KOPT-K1 (cell line): ENCODE measurements around the gene PXDN.

Source experiments
- H3K27ac ChIP-seq: fragments of 200-600 bp; sonication (generic); 2 replicates; pipeline ENCODE4 v1.5.1; 2016; ENCODE audit warnings: antibody characterized with exemption, mild to moderate bottlenecking, low read depth, low read length; ENCODE audit not compliant: poor library complexity, severe bottlenecking
- H3K36me3 ChIP-seq: fragments of 200-600 bp; sonication (generic); 2 replicates; pipeline ENCODE4 v1.5.1; 2017; ENCODE audit warnings: antibody characterized with exemption, mild to moderate bottlenecking, low read length, moderate library complexity; ENCODE audit not compliant: insufficient read depth
- H3K9me3 ChIP-seq: fragments of 200-600 bp; sonication (generic); 2 replicates; pipeline ENCODE4 v1.5.1; 2017; ENCODE audit warnings: antibody characterized with exemption, low read length, mild to moderate bottlenecking; ENCODE audit not compliant: insufficient read depth, poor library complexity, severe bottlenecking

The PXDN gene

GRCh38 chr2:1751767-1752725 lies 7.7 kb upstream of the PXDN start:
- Histone ChIP-seq H3K27ac (no peak overlapping the region), H3K36me3 (peaks cover 14% of the 10 kb centered on the region; the same call in 1 of the 2 replicates), H3K9me3 (no peaks in the 10 kb centered on the region)

GRCh38 chr2:1750933-1751766 lies 6.8 kb upstream of the PXDN start:
- peak overlapping the region; percentile 14 for H3K27ac ChIP-seq
- no peaks in the 10 kb centered on the region for H3K9me3 ChIP-seq
- peaks cover 11% of the 10 kb centered on the region; the same call in 1 of the 2 replicates for H3K36me3 ChIP-seq

GRCh38 chr2:1750270-1750932 lies 6.1 kb upstream of the PXDN start:
- Histone ChIP-seq H3K27ac (no peak overlapping the region), H3K9me3 (no peaks in the 10 kb centered on the region), H3K36me3 (0 out of 2 replicates have a peak, but pooled peaks cover 3% of the 10 kb centered on the region)

GRCh38 chr2:1749489-1750119 lies 5.3 kb upstream of the PXDN start:
- Histone ChIP-seq H3K9me3 (no peaks in the 10 kb centered on the region), H3K27ac (no peak overlapping the region)

DNA sequence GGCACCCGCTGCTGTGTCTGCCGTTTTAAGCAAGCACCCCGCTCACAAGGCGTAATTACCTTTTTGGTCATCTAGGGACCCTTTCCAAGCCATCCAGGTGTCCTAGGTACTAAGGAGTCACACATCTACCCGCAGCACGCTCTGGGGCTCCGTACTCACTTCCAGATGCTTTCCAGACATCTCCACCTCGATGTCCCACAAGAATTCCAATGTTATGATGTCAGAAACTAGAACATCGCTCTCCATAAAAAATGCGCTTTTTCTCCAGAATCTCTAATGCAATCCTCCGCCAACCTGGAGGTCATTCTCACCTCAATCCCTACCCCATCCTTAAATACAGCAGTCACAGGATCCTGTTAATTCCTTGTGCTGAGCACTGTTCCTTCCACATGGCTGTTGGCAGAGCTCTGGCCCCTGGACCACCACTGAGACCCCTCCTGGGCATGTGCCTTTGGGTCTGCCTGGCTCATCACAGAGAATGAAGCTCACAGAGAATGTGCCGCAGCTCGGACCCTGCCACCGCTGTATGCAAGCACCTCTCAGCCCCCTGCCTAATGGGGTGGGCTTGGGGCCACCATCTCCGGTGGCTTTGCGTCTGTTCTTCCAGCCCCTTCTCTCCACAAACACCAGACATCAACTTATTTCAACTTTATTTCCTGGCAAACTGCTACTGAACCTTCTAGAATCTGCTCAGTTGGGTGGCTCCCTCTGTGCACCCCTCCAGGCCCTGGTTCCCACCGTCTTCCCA lies 4.6 kb upstream of the PXDN start:
- no peaks in the 10 kb centered on the region for H3K36me3 ChIP-seq
- no peak overlapping the region for H3K27ac ChIP-seq
- no peaks in the 10 kb centered on the region for H3K9me3 ChIP-seq

More at GRCh38 chr2:1749489-1750119, 5.3 kb upstream of the PXDN start:
- no peaks in the 10 kb centered on the region for H3K36me3 ChIP-seq

DNA sequence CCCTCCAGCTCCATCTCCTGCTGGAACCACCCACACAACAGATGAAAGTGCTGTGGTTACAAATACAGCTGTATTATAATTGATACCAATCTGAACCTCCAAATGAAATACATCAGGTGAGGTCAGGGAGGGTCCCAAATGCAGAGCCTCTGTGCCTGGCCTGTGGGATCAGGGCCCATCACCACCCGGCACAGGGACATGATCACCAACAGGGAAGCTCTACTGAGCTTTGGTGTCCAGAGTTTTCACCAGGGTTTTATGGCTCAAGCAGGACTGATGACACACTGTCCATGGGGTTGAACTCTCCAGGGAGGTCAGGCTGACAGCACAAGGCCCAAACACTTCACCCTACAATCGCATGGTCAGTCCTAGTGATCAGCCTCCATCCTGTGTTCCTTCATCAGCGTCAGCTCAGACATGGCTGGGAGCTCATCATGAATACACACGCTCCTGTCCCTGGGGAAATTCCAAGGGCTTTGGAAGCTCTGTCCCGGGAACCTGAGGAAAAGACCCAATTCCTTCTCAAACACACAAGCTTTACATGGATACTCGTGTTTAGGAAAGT lies 3.9 kb upstream of the PXDN start:
- Histone ChIP-seq H3K36me3 (no peaks in the 10 kb centered on the region), H3K27ac (no peak overlapping the region), H3K9me3 (no peaks in the 10 kb centered on the region)

DNA sequence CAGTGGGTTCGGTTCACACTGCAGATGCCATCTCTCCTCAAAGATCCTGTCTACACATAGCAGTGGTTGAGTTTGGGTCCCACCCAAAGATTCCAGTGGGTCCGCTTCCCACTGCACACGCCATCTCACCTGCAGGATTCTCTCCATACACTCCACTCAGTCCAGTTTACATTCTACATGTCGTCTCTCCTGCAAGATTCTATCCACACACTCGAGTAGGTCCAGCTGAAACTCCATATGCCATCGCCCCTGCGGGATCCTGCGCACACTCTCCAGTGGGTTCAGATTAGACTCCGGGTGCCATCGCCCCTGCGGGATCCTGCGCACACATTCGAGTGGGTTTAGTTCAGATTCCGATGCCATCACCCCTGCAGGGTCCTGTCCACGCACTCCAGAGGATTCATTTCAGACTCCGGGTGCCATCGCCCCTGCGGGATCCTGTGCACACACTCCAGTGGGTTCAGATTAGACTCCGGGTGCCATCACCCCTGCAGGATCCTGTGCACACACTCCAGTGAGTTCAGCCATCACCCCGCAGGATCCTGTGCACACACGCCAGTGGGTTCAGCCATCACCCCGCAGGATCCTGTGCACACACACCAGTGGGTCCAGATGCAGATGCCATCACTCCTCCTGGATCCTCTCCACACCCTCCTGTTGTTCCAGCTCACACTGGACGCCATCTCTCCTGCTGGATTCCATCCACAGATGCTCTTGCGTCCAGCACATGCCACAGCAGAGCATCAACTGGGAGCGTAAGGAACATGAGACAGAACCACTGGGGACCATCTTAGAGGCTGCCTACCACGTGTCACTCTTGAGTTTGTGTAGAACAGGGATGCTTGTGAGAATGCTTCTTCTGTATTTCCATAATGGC lies 3.0 kb upstream of the PXDN start:
- H3K36me3 ChIP-seq: no peaks in the 10 kb centered on the region
- H3K9me3 ChIP-seq: no peaks in the 10 kb centered on the region
- H3K27ac ChIP-seq: no peak overlapping the region

- Histone ChIP-seq H3K9me3 (no peaks in the 10 kb centered on the region), H3K27ac (no peak overlapping the region), H3K36me3 (no peaks in the 10 kb centered on the region)
Measured at GRCh38 chr2:1746174-1747064, 2.1 kb upstream of the PXDN start.

DNA sequence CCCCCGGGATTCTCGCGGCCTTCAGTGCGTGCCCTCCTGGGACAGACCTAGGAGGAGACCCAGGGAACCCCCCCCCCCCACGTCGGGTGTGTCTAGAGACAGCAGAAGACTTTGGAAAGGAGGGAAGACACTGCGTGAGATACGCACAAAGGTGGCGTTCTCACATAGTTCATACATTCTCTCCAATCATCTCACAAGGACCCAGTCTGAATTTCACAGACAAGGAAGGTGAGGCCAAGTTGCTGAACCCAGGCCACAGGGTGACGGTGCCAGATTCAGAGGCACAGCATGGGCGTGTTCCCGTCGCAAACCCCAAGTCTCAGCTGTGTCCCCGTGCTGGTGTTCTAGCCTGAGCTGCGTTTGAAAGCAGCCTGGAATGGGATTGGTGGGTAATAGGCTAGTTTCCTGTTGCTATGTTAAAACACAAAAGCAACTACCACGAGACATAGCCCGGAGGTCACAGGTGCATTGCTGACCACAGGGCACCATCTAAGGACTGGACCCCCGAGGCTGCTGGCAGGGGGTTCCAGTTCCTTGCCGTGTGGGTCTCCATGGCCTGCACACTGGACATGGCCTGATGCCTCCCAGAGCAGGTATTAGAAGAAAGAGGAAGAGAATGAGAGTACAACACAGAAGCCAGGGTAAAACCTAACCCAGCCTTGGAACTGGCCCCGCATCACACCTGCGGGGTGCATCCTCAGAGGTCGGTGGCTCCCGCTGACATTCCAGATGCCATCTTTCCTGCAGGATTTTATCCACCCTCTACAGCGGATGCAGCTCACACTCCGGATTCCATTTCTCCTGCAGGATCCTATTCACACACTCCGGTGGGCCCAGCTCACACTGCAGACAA lies 1.1 kb upstream of the PXDN start:
- Histone ChIP-seq H3K36me3 (no peaks in the 10 kb centered on the region), H3K9me3 (no peaks in the 10 kb centered on the region), H3K27ac (peak overlapping the region; percentile 48)

- no peaks in the 10 kb centered on the region for H3K9me3 ChIP-seq
- no peaks in the 10 kb centered on the region for H3K36me3 ChIP-seq
- peak overlapping the region; percentile 48 for H3K27ac ChIP-seq
Measured at GRCh38 chr2:1744151-1744445, 217 bp downstream of the PXDN start.

DNA sequence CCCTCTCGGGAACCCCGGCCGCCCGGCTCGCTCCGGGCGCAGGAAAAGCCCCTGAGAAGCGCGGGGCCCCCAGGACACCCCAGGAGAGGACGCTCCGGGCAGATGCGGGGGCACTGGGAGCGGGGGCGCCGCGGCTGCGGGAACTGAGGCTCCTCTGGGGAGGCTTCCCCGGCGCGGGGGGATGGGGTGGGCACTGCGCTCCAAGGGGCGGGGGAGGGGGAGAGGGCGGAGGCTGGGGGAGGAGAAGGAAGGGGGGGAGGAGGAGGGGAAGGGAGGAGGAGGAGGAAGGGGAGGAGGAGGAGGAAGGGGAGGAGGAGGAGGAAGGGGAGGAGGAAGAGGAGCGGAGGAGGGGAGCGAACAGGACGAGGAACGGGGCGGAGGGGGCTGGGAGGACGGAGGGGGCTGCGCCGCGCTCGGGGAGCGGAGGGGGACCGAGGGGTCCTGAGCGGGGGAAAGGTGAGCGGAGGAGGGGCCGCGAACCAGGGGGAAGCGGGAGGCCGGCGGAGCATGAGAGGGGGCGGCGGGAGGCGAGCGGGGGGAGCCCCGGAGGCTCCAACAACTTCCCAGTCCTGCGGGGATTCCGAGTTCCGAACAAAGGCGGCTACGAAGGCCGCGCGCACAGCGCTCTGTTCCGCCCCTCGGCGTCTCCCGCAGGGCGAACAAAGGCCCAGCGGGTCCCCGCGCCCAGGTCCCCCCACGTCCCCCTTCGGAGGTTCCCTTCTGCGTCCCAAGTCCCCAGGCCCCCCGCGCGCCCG lies 742 bp downstream of the PXDN start:
- Histone ChIP-seq H3K27ac (peak overlapping the region; percentile 48), H3K9me3 (no peaks in the 10 kb centered on the region), H3K36me3 (no peaks in the 10 kb centered on the region)
